ENCODE data around the gene FGF8. TPM values are rescaled to one million over a fixed set of nuclear protein-coding genes. Genes with fewer than 3 reads are reported as not detected.

The FGF8 gene
- total RNA-seq, 1 experiment from 2014 or later: not detected

- TSS peak; percentile 65 for BruUV-seq (replicated peaks)
- DNase-seq: peak; percentile 78
- no peaks in the 10 kb centered on the region for H3K27me3 Mint-ChIP-seq (ENCODE audit: unreplicated experiment)
- no peak for TF ChIP-seq CTCF (IDR thresholded peaks at IDR 0.05; ENCODE audit: unreplicated experiment)
- peaks cover 7% of the 10 kb centered on the region for H3K4me1 Mint-ChIP-seq (ENCODE audit: low read depth, unreplicated experiment)
- H3K4me3 Mint-ChIP-seq (ENCODE audit: low read depth, unreplicated experiment): peak overlapping the region; percentile 90
- H3K36me3 Mint-ChIP-seq (ENCODE audit: insufficient read depth, unreplicated experiment): peaks cover 57% of the 10 kb centered on the region
- intact Hi-C loops (cut with micrococcal nuclease; ENCODE audit: unreplicated experiment): no loop called here
- H3K27ac Mint-ChIP-seq (ENCODE audit: unreplicated experiment): peak overlapping the region; percentile 89
- CTCF ChIA-PET: interaction anchor here (1.1 to 2.2 kb wide), 3 partner anchors 23 to 36 kb away, joined by 4 to 22 read pairs (median 4); no protein-coding TSS in a partner anchor
- no peaks in the 10 kb centered on the region for H3K9me3 Mint-ChIP-seq (ENCODE audit: low read depth, unreplicated experiment)
These were observed 41.6 kb upstream of the FGF8 start for GRCh38 chr10:101817337-101818118.

GRCh38 chr10:101816913-101817336, 41.0 kb upstream of the FGF8 start:
- DNase-seq: no peak
- intact Hi-C loops (cut with micrococcal nuclease; ENCODE audit: unreplicated experiment): no loop called here
- Mint-ChIP-seq H3K9me3 (ENCODE audit: low read depth, unreplicated experiment) (no peaks in the 10 kb centered on the region), H3K27me3 (ENCODE audit: unreplicated experiment) (no peaks in the 10 kb centered on the region), H3K36me3 (ENCODE audit: insufficient read depth, unreplicated experiment) (peaks cover 58% of the 10 kb centered on the region), H3K27ac (ENCODE audit: unreplicated experiment) (peak overlapping the region; percentile 89), H3K4me1 (ENCODE audit: low read depth, unreplicated experiment) (peaks cover 7% of the 10 kb centered on the region), H3K4me3 (ENCODE audit: low read depth, unreplicated experiment) (peak overlapping the region; percentile 90)
- no peak for TF ChIP-seq CTCF (IDR thresholded peaks at IDR 0.05; ENCODE audit: unreplicated experiment)
- TSS peak; percentile 41 for BruUV-seq (replicated peaks)
- CTCF ChIA-PET: no interaction called here

- peaks cover 7% of the 10 kb centered on the region for H3K4me1 Mint-ChIP-seq (ENCODE audit: low read depth, unreplicated experiment)
- no peaks in the 10 kb centered on the region for H3K9me3 Mint-ChIP-seq (ENCODE audit: low read depth, unreplicated experiment)
- no TSS peak for BruUV-seq (replicated peaks)
- intact Hi-C loops (cut with micrococcal nuclease; ENCODE audit: unreplicated experiment): no loop called here
- H3K36me3 Mint-ChIP-seq (ENCODE audit: insufficient read depth, unreplicated experiment): peaks cover 58% of the 10 kb centered on the region
- CTCF ChIA-PET: interaction anchor here (0.6 kb wide), 1 partner anchor 478 kb away, joined by 3 read pairs; no protein-coding TSS in a partner anchor
- H3K27ac Mint-ChIP-seq (ENCODE audit: unreplicated experiment): peak overlapping the region; percentile 77
- no peak for DNase-seq
- TF ChIP-seq CTCF (IDR thresholded peaks at IDR 0.05; ENCODE audit: unreplicated experiment): no peak
- no peaks in the 10 kb centered on the region for H3K27me3 Mint-ChIP-seq (ENCODE audit: unreplicated experiment)
- peak overlapping the region; percentile 90 for H3K4me3 Mint-ChIP-seq (ENCODE audit: low read depth, unreplicated experiment)
These were observed 40.5 kb upstream of the FGF8 start for GRCh38 chr10:101816376-101816775.

DNA sequence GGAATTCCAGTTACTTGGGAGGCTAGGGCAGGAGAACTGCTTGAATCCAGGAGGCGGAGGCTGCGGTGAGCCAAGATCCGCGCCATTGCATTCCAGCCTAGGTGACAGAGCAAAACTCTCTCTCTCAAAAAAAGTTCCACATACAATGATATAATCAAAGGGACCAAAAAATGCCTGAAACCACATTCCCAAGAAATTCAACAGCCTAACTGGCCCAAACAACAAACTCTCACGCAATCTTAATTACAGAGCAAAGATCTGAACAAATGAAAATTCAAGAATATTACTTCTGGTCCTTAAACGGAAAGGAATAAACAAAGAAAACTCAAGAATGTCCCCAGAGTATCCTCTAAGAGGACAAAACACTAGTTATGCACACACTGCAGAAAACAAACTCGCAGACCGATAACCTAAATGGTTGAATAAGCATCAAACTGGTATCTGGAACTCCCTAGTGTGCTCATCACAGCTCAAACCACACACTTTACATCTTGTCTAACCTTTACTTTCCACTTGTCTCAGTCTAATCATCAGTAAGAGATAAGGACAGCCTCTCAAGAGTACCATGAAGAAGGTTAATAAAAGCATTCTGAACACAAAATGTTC, 38.7 kb upstream of the FGF8 start:
- no peak overlapping the region for H3K27ac Mint-ChIP-seq (ENCODE audit: unreplicated experiment)
- BruUV-seq (replicated peaks): no TSS peak

More for the DNA sequence above, 38.7 kb upstream of the FGF8 start:
- no peaks in the 10 kb centered on the region for H3K9me3 Mint-ChIP-seq (ENCODE audit: low read depth, unreplicated experiment)
- CTCF ChIA-PET: no interaction called here
- peaks cover 7% of the 10 kb centered on the region for H3K4me1 Mint-ChIP-seq (ENCODE audit: low read depth, unreplicated experiment)
- no peaks in the 10 kb centered on the region for H3K27me3 Mint-ChIP-seq (ENCODE audit: unreplicated experiment)
- DNase-seq: no peak
- peaks cover 61% of the 10 kb centered on the region for H3K36me3 Mint-ChIP-seq (ENCODE audit: insufficient read depth, unreplicated experiment)
- intact Hi-C loops (cut with micrococcal nuclease; ENCODE audit: unreplicated experiment): no loop called here
- no peak for TF ChIP-seq CTCF (IDR thresholded peaks at IDR 0.05; ENCODE audit: unreplicated experiment)
- H3K4me3 Mint-ChIP-seq (ENCODE audit: low read depth, unreplicated experiment): peak overlapping the region; percentile 90
